Cerebellar cortex (tissue), 1 donor: ENCODE results near the gene ZNF326.
A peak's percentile ranks its signal among the peaks of the same experiment; 100 is the strongest.
"Not testable (repeated sequence)": the region's sequence is repeated elsewhere in the genome, so short reads cannot be mapped to it uniquely, and the experiment has no call there.

ENCODE experiments used
- DNase-seq: peaks from one replicate; pipeline ENCODE4 v3.0.0-alpha.2; 2015; ENCODE audit warnings: low spot score

ZNF326 gene

GRCh38 chr1:89998306-89998705 lies 3.4 kb downstream of the ZNF326 start:
- no peak for DNase-seq

- no peak for DNase-seq
These were observed 4.3 kb downstream of the ZNF326 start for GRCh38 chr1:89999208-89999607.

GRCh38 chr1:89999628-90000027 lies 4.7 kb downstream of the ZNF326 start:
- DNase-seq: no peak

GRCh38 chr1:90000934-90001676 lies 6.2 kb downstream of the ZNF326 start:
- no peak for DNase-seq

GRCh38 chr1:90007979-90008404 lies 13.1 kb downstream of the ZNF326 start:
- no peak for DNase-seq

- no peak for DNase-seq
These were observed 17.4 kb downstream of the ZNF326 start for GRCh38 chr1:90012300-90012699.

- no peak for DNase-seq
These were observed 28.8 kb downstream of the ZNF326 start for GRCh38 chr1:90023691-90024090.

GRCh38 chr1:90027281-90027680 lies 32.4 kb downstream of the ZNF326 start:
- DNase-seq: no peak

GRCh38 chr1:90039652-90040051 lies 44.7 kb downstream of the ZNF326 start:
- no peak for DNase-seq

GRCh38 chr1:90043586-90043985 lies 48.7 kb downstream of the ZNF326 start:
- no peak for DNase-seq

- no peak for DNase-seq
These were observed 49.4 kb downstream of the ZNF326 start for GRCh38 chr1:90044346-90044745.

GRCh38 chr1:90045853-90046563 lies 51.1 kb downstream of the ZNF326 start:
- peak; percentile 42 for DNase-seq

- DNase-seq: no peak
These were observed 51.7 kb downstream of the ZNF326 start for GRCh38 chr1:90046635-90047034.

- DNase-seq: no peak
These were observed 53.1 kb downstream of the ZNF326 start for GRCh38 chr1:90048043-90048442.

- not testable (repeated sequence) for DNase-seq
These were observed 68.1 kb downstream of the ZNF326 start for GRCh38 chr1:90062700-90063643.

- not testable (repeated sequence) for DNase-seq
These were observed 69.2 kb downstream of the ZNF326 start for GRCh38 chr1:90064109-90064508.

- DNase-seq: no peak
These were observed 72.5 kb downstream of the ZNF326 start for GRCh38 chr1:90067194-90067931.

- no peak for DNase-seq
These were observed 73.8 kb downstream of the ZNF326 start for GRCh38 chr1:90068611-90069280.

- no peak for DNase-seq
These were observed 79.2 kb downstream of the ZNF326 start for GRCh38 chr1:90074137-90074536.

GRCh38 chr1:90074566-90074965 lies 79.7 kb downstream of the ZNF326 start:
- no peak for DNase-seq

- peak; percentile 1 for DNase-seq
These were observed 80.1 kb downstream of the ZNF326 start for GRCh38 chr1:90074970-90075391.
